K562 (cell line): Measurements from ENCODE around the gene C6orf89. TPM values are rescaled to one million over a fixed set of nuclear protein-coding genes. Genes with fewer than 3 reads are reported as not detected.

Experiments
- ATAC-seq: fragments of 200-7000 bp; cut with Tn5 transposase; 3 replicates; pipeline ENCODE4 v1.9.1; 2020; ENCODE audit warnings: moderate library complexity
- BruUV-seq: library from RNA; stranded (reverse); fragments of 400-500 nt; replicated peaks from 2 replicates; lab custom pipeline; 2021; lab: Mats Ljungman, UMichigan
- CTCF ChIA-PET: fragments of 300-600 bp; formaldehyde crosslinking; extraction: SDS; loops from one replicate; lab custom pipeline; 2021; ENCODE audit warnings: low intra/inter-chr PET ratio; lab: Yijun Ruan, JAX
- POLR2A ChIA-PET: fragments of 300-600, 350-650 bp; sonication (Branson Sonifier 250); formaldehyde crosslinking; extraction: SDS; loops from one replicate; lab custom pipeline; 2021; ENCODE audit warnings: antibody characterized with exemption, inconsistent platforms; lab: Yijun Ruan, JAX
- DNase-seq, 4 experiments: peaks; one replicate each; pipeline versions ENCODE4 v3.0.0 to v3.0.0-alpha.2; 2011 to 2018; ENCODE audit warnings: low spot score in 3 of 4, mixed read lengths in 3 of 4; ENCODE audit errors: extremely low read depth in 1 of 4
- FAIRE-seq: peaks from 2 replicates; lab custom pipeline; 2011; peaks lifted over from hg19 to GRCh38; lab: Jason Lieb, UNC
- H2AFZ ChIP-seq: 2 replicates; pipeline ENCODE4 v1.6.0; 2011; ENCODE audit warnings: low read depth, low read length, control low read depth, inconsistent platforms
- H3K27ac ChIP-seq: fragments of 200-600 bp; 3 replicates; pipeline ENCODE4 v1.8.0; 2011; ENCODE audit warnings: low read depth, mild to moderate bottlenecking, control low read depth, inconsistent platforms, low read length, moderate library complexity, mixed read lengths; ENCODE audit errors: extremely low read depth
- H3K27me3 ChIP-seq, 2 experiments: fragments of 300-600 bp in 1 of 2; 2 replicates in 1 of 2; 3 replicates in 1 of 2; pipeline versions ENCODE4 v1.6.0 to v1.8.0; 2011; ENCODE audit warnings: inconsistent platforms in 2 of 2, low read length in 2 of 2, mild to moderate bottlenecking in 1 of 2, mixed read lengths in 1 of 2, moderate library complexity in 1 of 2; ENCODE audit not compliant: control insufficient read depth in 2 of 2, insufficient read depth in 2 of 2
- H3K36me3 ChIP-seq: fragments of 300-600 bp; 3 replicates; pipeline ENCODE4 v1.8.0; 2011; ENCODE audit warnings: mild to moderate bottlenecking, low read length, inconsistent platforms; ENCODE audit not compliant: control insufficient read depth, insufficient read depth
- H3K4me1 ChIP-seq, 2 experiments: fragments of 200-600 bp in 1 of 2; replicated peaks in 1 of 2; 2 replicates in 1 of 2; 3 replicates in 1 of 2; pipeline versions ENCODE4 v1.5.1 to v1.8.0; 2011; ENCODE audit warnings: inconsistent platforms in 2 of 2, low read length in 2 of 2, mild to moderate bottlenecking in 1 of 2, mixed read lengths in 1 of 2, moderate library complexity in 1 of 2; ENCODE audit not compliant: control insufficient read depth in 2 of 2, insufficient read depth in 2 of 2
- H3K4me2 ChIP-seq: 2 replicates; pipeline ENCODE4 v1.6.1; 2011; ENCODE audit warnings: low read length, control low read depth, inconsistent platforms, mixed read lengths; ENCODE audit not compliant: insufficient read depth
- H3K4me3 ChIP-seq: fragments of 200-600 bp; sonication (generic), shearing (Covaris generic); 2 replicates; pipeline ENCODE4 v1.5.1; 2016; ENCODE audit warnings: control low read depth, inconsistent platforms
- H3K79me2 ChIP-seq: fragments of 200-600 bp; 3 replicates; pipeline ENCODE4 v1.8.0; 2011; ENCODE audit warnings: low read length, inconsistent platforms; ENCODE audit not compliant: control insufficient read depth, insufficient read depth
- H3K9ac ChIP-seq, 2 experiments: 2 replicates each; pipeline versions ENCODE4 v1.6.0 to v1.6.1; 2011; ENCODE audit warnings: low read depth in 2 of 2, low read length in 2 of 2, control low read depth in 1 of 2, inconsistent platforms in 1 of 2, mild to moderate bottlenecking in 1 of 2, mixed read lengths in 1 of 2; ENCODE audit not compliant: insufficient read depth in 1 of 2
- H3K9me1 ChIP-seq: one replicate; pipeline ENCODE4 v1.6.0; 2011; ENCODE audit warnings: inconsistent platforms, mild to moderate bottlenecking, low read length, moderate library complexity; ENCODE audit not compliant: control insufficient read depth, insufficient read depth
- H3K9me3 ChIP-seq: replicated peaks from 2 replicates; pipeline ENCODE4 v1.5.1; 2011; ENCODE audit warnings: low read depth, low read length, inconsistent platforms; ENCODE audit not compliant: control insufficient read depth, insufficient read depth
- H4K20me1 ChIP-seq: replicated peaks from 2 replicates; pipeline ENCODE4 v1.6.1; 2011; ENCODE audit warnings: low read length, inconsistent platforms, mixed read lengths; ENCODE audit not compliant: control insufficient read depth, insufficient read depth
- CREB1 ChIP-seq, 2 experiments: sonication (generic) in 1 of 2; formaldehyde crosslinking in 1 of 2; IDR thresholded peaks; 2 replicates each; pipeline versions ENCODE4 v1.6.1 to v1.8.0; 2012 to 2022; ENCODE audit warnings: inconsistent platforms in 1 of 2, mild to moderate bottlenecking in 1 of 2, missing genetic modification reagents in 1 of 2, moderate library complexity in 1 of 2
- GTF2B ChIP-seq: IDR thresholded peaks from 2 replicates; pipeline ENCODE4 v1.6.1; 2011; ENCODE audit not compliant: insufficient read length; ENCODE audit errors: extremely low read depth
- PCBP1 ChIP-seq: fragments of 200-400 bp; formaldehyde crosslinking; IDR thresholded peaks from 2 replicates; pipeline ENCODE4 v1.6.1; 2018; ENCODE audit warnings: mild to moderate bottlenecking, low read depth, low read length; ENCODE audit not compliant: poor library complexity, severe bottlenecking
- POLR2A ChIP-seq: fragments of 450-650 bp; conservative IDR thresholded peaks from 2 replicates; pipeline ENCODE4 v1.6.1; 2016
- WGBS: fragments of 100-300 bp; shearing (Covaris generic); methylation state at CpG from one replicate; pipeline ENCODE4 v1.1.6; 2016; ENCODE audit warnings: low coverage, mixed read lengths; ENCODE audit not compliant: insufficient coverage; ENCODE audit errors: missing lambda C conversion rate; 5-methylcytosine and 5-hydroxymethylcytosine counted together
- in situ Hi-C: fragments of 300-500 bp; cut with MboI; formaldehyde crosslinking; loops from 4 replicates; pipeline ENCODE4 v1.15.0; 2018; ENCODE audit warnings: inconsistent platforms, mixed read lengths
- intact Hi-C: fragments of 100-400 bp; cut with micrococcal nuclease; formaldehyde crosslinking; loops from 2 replicates; pipeline ENCODE4 v1.14.2; 2022
- polyA plus RNA-seq, 8 experiments: library from polyadenylated mRNA; depleted of rRNA in 4 of 8; stranded (reverse) in 5 of 8; unstranded in 3 of 8; fragments of >200 nt; fragmentation: Nextera tagmentation in 2 of 8; fragmentation: Illumina TruSeq in 1 of 8; extraction: Ambion mirVana in 2 of 8; extraction: Trizol in 1 of 8; gene quantifications; 2 replicates each; pipeline versions ENCODE4 v1.2.1 to v1.2.3, GENCODE V29; 2011 to 2014; ENCODE audit warnings: inconsistent platforms in 1 of 8, missing spikeins in 1 of 8
- total RNA-seq, 7 experiments: library from RNA; depleted of rRNA in 6 of 7; stranded (reverse); fragments of >200 nt in 6 of 7; fragmentation: Illumina TruSeq in 2 of 7; extraction: Trizol in 2 of 7; gene quantifications; 2 replicates each; pipeline versions ENCODE4 v1.2.1 to v1.2.3, GENCODE V29; 2011 to 2021; ENCODE audit warnings: low replicate concordance in 1 of 7

The C6orf89 gene
- total and polyA plus RNA-seq, 9 of the 15 experiments (the other 6 are each of a cell fraction or from before 2014, with no cell fraction given): 35.2 to 111 (median 58.5) TPM

- Histone ChIP-seq H3K4me3 (no peak overlapping the region), H3K4me1 (peaks cover 0 to 7% of the 10 kb centered on the region in 2 experiments; a peak in 2 of 5 replicates), H3K4me2 (no peak overlapping the region), H2AFZ (no peak overlapping the region), H3K9me3 (no peaks in the 10 kb centered on the region), H3K27me3 (no peaks in the 10 kb centered on the region), H4K20me1 (peaks cover 6% of the 10 kb centered on the region; the same call in 1 of the 2 replicates), H3K36me3 (peaks cover 50% of the 10 kb centered on the region), H3K27ac (no peak overlapping the region), H3K79me2 (no peaks in the 10 kb centered on the region), H3K9me1 (no peaks in the 10 kb centered on the region), H3K9ac (no peak overlapping the region)
- ChIA-PET CTCF (no interaction called here), POLR2A (no interaction called here)
- intact Hi-C loops (no loop called here), in situ Hi-C loops (no loop called here)
- ATAC-seq (no peak), FAIRE-seq (no peak), DNase-seq (no peak)
- TF ChIP-seq CREB1 (IDR thresholded peaks at IDR 0.05) (no peak), CREB1 (CRISPR knock-in tag; IDR thresholded peaks at IDR 0.05) (no peak)
- 72% methylated on average over 5 of the region's 5 CpGs for WGBS
- BruUV-seq: no TSS peak
These were observed 39.1 kb downstream of the C6orf89 start for GRCh38 chr6:36924778-36925374.

GRCh38 chr6:36925809-36926208, 40.1 kb downstream of the C6orf89 start:
- in situ Hi-C loops: no loop called here
- no peak for TF ChIP-seq GTF2B
- TF ChIP-seq POLR2A: peak; percentile 11; the same call in 1 of the 2 replicates
- no peak for TF ChIP-seq PCBP1
- Histone ChIP-seq H3K4me3 (no peak overlapping the region), H4K20me1 (peaks cover 12% of the 10 kb centered on the region; the same call in 1 of the 2 replicates), H3K9ac (no peak overlapping the region; a peak in 1 of 4 replicates), H3K9me3 (no peaks in the 10 kb centered on the region), H3K36me3 (peaks cover 41% of the 10 kb centered on the region), H3K27me3 (peaks cover 2 to 7% of the 10 kb centered on the region in 2 experiments; a peak in 2 of 5 replicates), H3K4me2 (no peak overlapping the region), H3K79me2 (no peaks in the 10 kb centered on the region), H3K9me1 (no peaks in the 10 kb centered on the region), H2AFZ (no peak overlapping the region), H3K27ac (no peak overlapping the region), H3K4me1 (peaks cover 0 to 7% of the 10 kb centered on the region in 2 experiments; a peak in 2 of 5 replicates)
- WGBS: 93% methylated on average over 4 of the region's 4 CpGs
- TSS peak; percentile 18 for BruUV-seq
- CTCF ChIA-PET: no interaction called here
- no peak for ATAC-seq
- no peak for FAIRE-seq
- intact Hi-C loops: no loop called here
- DNase-seq: no peak
- POLR2A ChIA-PET: interaction anchor here (0.9 to 2.8 kb wide), 2 partner anchors 10 to 52 kb away, joined by 3 to 10 read pairs; no protein-coding TSS in a partner anchor
